HG02970 (cell line): ENCODE measurements around the gene DLX5.

ENCODE experiments used
- ATAC-seq: cut with Tn5 transposase; IDR thresholded peaks from one replicate; pipeline ENCODE4 v1.9.1; 2021; ENCODE audit warnings: mild to moderate bottlenecking, moderate library complexity, moderate number of reproducible peaks; ENCODE audit not compliant: unreplicated experiment, low FRiP score

The DLX5 gene

GRCh38 chr7:96992192-96993005, 32.2 kb downstream of the DLX5 start:
- no peak for ATAC-seq

GRCh38 chr7:96991546-96992191, 33.0 kb downstream of the DLX5 start:
- no peak for ATAC-seq

GRCh38 chr7:96989859-96990317, 34.7 kb downstream of the DLX5 start:
- no peak for ATAC-seq

- ATAC-seq: no peak
These were observed 35.3 kb downstream of the DLX5 start for GRCh38 chr7:96989241-96989858.

GRCh38 chr7:96987719-96988118, 36.9 kb downstream of the DLX5 start:
- ATAC-seq: no peak

GRCh38 chr7:96986901-96987300, 37.7 kb downstream of the DLX5 start:
- ATAC-seq: no peak

- ATAC-seq: no peak
These were observed 38.6 kb downstream of the DLX5 start for GRCh38 chr7:96985992-96986391.

- ATAC-seq: no peak
These were observed 42.0 kb downstream of the DLX5 start for GRCh38 chr7:96982586-96982985.

GRCh38 chr7:96979551-96980276, 44.9 kb downstream of the DLX5 start:
- no peak for ATAC-seq

GRCh38 chr7:96977445-96977844, 47.2 kb downstream of the DLX5 start:
- ATAC-seq: no peak

- no peak for ATAC-seq
These were observed 48.5 kb downstream of the DLX5 start for GRCh38 chr7:96976106-96976505.

GRCh38 chr7:96973986-96974385, 50.6 kb downstream of the DLX5 start:
- no peak for ATAC-seq

GRCh38 chr7:96970739-96971138, 53.9 kb downstream of the DLX5 start:
- no peak for ATAC-seq
